Measurements from ENCODE around the gene NAPA. TPM values are rescaled to one million over a fixed set of nuclear protein-coding genes. Genes with fewer than 3 reads are reported as not detected.

The NAPA gene
- total RNA-seq, 1 donor from 2014 or later = 52.5 TPM

- DNase-seq = no peak
Measured at GRCh38 chr19:47521473-47522180, 6.8 kb upstream of the NAPA start.

DNA sequence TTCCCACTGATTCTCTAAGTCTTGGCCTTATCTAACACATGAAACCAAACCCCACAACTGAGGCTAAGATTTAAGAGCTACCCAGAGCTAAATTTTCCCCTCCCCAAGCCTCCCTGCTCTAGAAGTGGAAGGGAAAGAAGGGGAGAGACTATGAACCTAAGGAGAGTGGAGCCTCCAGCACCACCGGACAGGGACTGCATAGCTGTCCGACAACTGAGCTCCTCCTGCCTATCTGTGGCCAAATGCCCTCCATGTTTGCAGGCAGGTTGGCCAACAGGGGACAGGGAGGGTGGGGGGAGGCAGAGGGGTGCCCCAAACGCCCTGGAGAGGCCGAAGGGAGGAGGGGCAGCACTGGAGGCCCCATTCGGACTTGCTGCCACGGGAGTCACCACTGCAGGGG lies 6.0 kb upstream of the NAPA start:
- no peak for DNase-seq

DNA sequence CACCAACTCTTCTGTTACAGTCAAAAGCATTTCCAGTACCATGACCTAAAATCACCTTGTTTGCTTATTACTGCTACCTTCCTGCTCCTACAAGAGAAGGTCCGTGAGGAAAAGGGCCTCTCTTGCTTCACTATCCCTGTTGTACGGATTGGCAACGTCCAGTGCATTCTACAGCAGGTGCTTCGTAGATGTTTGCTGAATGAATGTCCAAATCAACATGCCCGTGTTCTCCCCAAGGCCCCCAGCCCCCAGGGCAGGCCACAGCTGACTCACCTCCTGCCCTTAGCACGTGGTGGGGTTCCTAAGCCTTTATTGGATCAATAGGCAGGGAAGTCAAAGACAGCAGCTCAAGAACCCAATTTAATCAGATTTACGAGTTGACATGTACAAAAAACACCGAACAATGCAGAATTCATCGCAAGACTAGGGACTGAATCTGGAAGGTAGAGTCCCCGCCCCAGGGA lies 5.5 kb upstream of the NAPA start:
- DNase-seq = no peak

- no peak for DNase-seq
Measured at GRCh38 chr19:47518854-47519253, 4.0 kb upstream of the NAPA start.

DNA sequence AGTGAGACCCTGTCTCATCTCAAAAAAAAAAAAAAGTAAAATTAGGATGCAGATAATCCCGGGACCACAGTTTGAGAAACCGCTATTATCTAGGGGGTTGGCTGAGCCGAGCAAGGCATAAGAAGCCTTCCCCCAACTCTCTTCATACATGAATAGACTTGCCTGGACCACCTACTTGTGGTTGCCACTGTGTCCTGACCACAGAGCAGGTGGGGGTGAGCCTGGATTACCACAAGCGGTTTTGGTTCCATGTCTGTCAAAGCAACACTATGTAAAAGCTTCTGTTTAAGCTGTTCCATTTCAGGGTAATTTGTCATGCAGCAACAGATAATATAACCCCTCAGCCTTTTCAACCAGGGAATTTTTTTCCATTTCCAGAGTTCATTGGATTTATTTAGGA lies 3.3 kb upstream of the NAPA start:
- no peak for DNase-seq

DNA sequence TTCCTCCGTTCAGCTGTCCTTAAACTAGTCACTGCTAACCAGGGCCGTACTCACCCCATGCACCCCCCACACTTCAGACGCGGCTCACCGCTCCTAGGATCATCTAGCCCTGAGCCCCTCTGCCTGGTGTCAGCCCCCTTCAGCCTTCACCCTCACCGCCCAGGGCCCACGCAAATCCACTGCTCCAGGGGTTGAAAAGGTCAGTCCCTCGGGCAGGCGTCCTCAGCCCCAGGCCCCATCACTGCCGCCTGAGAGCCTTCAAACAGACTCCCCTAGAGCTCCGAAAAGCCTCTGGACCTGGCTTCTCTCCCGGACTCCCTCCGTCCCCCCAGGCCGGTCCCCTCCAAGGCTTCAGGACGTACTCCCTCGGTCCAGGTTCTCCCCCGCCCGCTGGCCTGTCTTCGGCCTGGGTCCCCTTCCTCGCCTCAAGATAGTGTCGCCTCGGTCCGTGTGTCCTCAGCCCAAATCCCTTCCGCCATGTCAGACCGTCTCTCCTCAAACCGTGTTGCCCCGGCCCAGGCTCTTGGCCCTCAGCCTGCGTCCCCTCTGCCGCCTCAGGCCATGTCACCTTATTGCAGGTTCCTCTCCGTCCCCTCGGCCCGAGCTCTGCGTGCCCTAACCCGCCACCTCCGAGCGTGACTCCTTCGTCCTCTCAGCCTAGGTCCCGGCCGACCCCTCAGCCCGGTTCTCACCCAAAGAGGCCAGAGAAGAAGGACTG lies 553 bp downstream of the NAPA start:
- no peak for DNase-seq

DNA sequence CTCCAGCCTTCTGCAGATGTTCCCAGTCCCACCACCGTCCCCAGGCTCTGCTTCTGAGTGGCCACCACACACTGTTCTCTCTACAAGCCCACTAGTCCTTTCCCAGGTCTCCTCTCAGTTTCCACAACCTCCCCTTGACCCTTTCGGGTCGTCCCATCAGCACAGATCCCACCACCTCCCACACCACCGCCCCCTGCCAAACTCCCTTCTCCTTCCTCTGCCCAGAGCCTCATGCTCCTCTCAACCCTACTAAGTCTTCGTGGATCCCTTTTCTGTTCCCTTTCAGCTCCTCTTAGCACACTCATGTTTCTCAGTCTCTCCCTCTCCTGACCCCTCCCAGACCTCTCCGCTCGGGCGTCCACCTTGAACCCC lies 1.9 kb downstream of the NAPA start:
- DNase-seq = no peak

DNA sequence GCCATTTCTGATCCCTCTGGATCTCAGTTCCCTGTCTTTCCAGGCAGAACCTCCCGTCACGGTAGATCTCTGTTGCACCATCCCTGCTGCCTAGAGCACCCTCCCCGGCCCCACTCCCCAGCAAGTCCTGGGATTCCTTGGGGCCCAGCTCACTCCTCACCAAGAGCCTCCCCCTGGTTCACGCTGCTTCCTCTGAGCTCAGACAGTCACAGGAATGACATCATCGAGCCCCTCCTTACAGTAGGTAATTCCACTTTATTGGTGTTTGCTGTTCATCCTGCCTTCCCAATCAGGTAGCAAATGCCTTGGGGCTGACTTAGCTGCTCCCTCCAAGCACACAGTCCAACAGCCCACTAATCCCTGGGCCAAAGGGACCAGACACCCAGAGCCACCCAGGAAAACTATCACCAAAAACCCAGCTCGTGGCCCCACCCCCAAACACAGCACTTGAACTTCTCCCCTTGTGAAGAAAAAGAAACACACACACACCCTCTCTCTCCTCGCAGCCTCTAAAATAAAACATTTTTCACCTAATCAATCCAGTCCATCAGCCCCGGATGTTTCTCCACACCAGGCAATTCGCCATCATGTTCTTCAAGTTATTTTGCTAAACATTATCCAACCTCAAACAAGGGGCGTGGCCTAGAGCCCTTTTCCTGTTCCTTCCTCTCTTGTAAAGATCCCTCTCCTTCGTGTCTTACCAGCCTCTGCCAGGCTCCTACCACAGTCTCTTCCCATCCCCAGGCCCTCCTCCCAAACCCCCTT lies 2.5 kb downstream of the NAPA start:
- DNase-seq = no peak

DNA sequence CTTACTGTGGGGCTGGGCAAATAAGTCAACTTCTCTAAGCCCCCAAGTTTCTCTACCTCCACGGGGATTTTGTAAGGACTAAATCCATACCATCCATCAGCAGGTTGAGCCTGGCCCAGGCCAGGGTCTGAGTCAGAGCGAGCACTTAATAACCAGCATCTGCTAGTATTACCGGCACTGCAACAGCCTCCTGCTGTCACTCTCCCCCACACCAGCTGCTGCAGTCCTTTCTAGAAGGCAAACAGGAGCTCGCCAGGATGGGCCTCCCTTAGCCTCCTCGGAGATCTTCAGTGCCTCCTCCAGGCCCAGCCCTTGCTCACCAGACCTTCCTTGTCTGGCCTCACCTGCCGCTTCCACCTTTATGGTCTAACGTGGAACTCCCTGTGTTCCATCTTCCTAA lies 3.2 kb downstream of the NAPA start:
- DNase-seq = no peak

- DNase-seq = no peak
Measured at GRCh38 chr19:47511128-47511517, 3.7 kb downstream of the NAPA start.

DNA sequence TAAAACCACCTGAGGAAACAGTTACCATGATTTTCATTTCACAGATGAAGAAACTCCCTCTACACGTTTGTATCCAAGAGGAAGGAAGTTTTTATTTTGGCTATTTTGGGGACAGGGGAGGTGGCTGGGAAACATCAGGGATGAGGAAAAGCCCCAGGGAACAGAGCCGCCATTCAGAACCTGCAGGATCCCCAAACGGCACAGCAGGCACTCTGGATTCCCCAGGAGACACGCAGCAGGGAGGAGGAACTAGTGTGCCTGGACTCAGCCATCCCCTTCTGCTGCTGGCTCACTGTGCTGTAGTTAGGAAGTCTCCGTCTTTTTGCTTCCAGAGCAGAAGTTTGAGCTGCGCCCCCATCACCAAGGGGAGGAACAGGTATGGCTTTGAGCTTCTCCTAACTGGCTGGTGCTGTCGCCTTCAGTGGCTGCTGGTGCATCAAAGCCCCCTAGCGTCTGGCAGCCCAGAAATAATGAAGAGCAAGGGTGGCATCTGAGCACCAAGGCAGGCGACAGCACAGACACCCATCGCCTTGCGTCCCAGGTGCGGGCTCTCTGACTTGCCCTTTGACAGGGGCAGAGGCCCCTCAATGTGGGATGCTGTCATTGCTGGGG lies 4.2 kb downstream of the NAPA start:
- no peak for DNase-seq

- no peak for DNase-seq
Measured at GRCh38 chr19:47509973-47510372, 4.9 kb downstream of the NAPA start.

- no peak for DNase-seq
Measured at GRCh38 chr19:47509170-47509847, 5.6 kb downstream of the NAPA start.

GRCh38 chr19:47508721-47509120 lies 6.1 kb downstream of the NAPA start:
- DNase-seq = no peak

DNA sequence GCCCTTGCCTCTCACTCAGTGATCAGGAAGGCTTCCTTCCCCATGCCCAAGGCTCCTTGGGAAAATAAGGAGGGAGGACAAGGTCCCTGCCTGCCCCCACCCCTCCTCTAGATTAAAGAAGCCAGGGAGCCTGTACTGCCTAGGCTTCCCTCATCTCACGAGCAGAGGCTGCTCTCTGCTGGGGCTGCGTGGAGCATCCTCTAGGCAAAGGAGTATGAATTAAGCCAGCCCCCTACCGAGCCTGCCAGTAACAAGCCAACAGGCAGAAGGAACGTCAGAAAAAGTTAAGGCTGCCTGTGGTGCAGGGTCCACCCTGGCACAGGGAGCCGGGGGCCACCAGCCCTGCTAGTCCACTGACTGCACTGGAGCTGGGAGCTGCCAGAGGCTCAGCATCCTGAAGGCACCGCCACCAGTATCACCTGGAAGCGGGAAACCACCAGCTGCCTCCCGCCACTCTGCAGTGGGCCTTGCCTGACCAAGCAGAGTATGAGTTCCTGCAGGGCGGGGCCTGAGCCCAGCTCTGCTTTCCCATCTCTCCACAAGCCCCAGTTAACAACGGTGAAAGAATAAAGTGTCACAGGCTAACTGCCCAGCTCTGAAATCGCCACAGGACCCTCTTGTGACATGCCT lies 6.8 kb downstream of the NAPA start:
- DNase-seq = no peak

DNA sequence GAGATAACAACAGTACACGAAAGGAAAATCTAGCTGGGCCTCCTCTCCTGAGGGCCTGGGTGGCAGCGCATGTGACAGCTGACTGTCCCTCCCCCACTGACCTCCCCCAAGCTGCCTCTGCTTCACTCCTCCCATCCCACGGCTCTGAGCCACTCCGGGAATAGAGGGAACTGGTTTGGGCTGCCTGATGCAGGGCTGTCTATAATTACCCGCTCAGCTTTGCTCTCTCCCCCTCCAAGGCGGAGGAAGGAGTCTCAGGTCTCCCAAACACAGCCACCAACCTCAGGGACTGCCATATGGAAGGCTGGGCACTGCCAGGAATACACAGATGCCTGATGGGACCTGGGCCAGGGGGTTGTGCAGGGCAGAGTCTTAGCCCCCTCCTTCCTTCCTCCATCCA lies 7.9 kb downstream of the NAPA start:
- DNase-seq = no peak

GRCh38 chr19:47506459-47506858 lies 8.4 kb downstream of the NAPA start:
- DNase-seq = no peak

DNA sequence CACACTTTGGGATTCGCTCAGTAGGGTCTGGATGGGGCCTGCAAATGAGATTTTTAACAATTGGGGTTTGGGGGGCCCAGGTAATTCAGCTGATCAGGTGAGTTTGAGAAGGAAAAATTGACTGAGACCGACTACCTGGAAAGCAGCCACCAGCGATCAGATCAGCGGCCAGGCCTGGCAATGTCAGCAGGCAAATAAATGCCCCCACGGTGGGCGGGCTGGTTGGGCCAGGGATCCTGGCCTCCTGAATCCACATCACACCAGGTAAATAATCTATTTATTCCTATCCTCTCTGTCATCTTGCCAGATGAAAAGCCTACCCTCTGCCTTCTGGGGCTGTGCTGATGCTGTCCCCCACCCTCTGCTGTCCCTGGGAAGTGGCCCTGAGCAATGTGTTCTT lies 9.4 kb downstream of the NAPA start:
- no peak for DNase-seq

DNA sequence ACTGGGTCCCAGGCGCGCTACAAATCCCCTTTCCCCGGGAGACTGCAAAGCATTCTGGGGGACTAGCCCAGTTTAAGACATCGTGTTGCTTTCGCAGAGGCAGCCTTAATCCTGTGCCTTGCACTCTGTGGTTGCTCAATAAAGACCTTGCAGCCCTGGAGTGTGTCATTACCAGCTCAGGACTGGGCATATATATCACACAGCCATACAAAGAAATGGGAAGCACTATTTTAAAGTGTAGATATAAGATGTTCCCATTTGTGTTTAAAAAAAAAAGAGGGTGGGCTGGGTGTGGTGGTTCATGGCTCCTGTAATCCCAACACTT lies 11.1 kb downstream of the NAPA start:
- DNase-seq = no peak

GRCh38 chr19:47503130-47503825 lies 11.6 kb downstream of the NAPA start:
- no peak for DNase-seq

Measured in skin of body (tissue), 2 donors.